H1 (cell line): ENCODE data around the gene ADARB2. TPM values are rescaled to one million over a fixed set of nuclear protein-coding genes. Genes with fewer than 3 reads are reported as not detected.
A peak's percentile ranks its signal among the peaks of the same experiment; 100 is the strongest.

Experiments
- CTCF ChIA-PET: fragments of 300-600 bp; sonication (Branson Sonifier 250); formaldehyde crosslinking; loops from one replicate; lab custom pipeline; 2021; ENCODE audit not compliant: partially characterized antibody; lab: Charles Lee
- POLR2A ChIA-PET: fragments of 300-600 bp; sonication (Branson Sonifier 250); formaldehyde crosslinking; loops from one replicate; lab custom pipeline; 2021; ENCODE audit warnings: inconsistent platforms; ENCODE audit not compliant: partially characterized antibody; lab: Charles Lee
- DNase-seq, 2 experiments: peaks; one replicate each; pipeline versions ENCODE4 v3.0.0 to v3.0.0-alpha.2; 2010 to 2022; ENCODE audit warnings: low spot score in 2 of 2, low read depth in 1 of 2, mixed read lengths in 1 of 2
- FAIRE-seq: peaks from 2 replicates; lab custom pipeline; 2011; peaks lifted over from hg19 to GRCh38; lab: Jason Lieb, UNC
- H2AFZ ChIP-seq: 2 replicates; pipeline ENCODE4 v1.8.1; 2012; ENCODE audit warnings: low read length, inconsistent platforms
- H2AK5ac ChIP-seq: 2 replicates; pipeline ENCODE4 v1.6.1; 2013; ENCODE audit warnings: low read depth, low read length
- H2BK120ac ChIP-seq: replicated peaks from 2 replicates; pipeline ENCODE3; 2013; ENCODE audit warnings: low read depth, low read length, inconsistent platforms
- H2BK12ac ChIP-seq: 2 replicates; pipeline ENCODE4 v1.6.1; 2013; ENCODE audit warnings: low read depth, low read length
- H2BK15ac ChIP-seq: 2 replicates; pipeline ENCODE4 v1.6.1; 2013; ENCODE audit warnings: low read length
- H2BK20ac ChIP-seq: 2 replicates; pipeline ENCODE4 v1.6.1; 2013; ENCODE audit warnings: low read length
- H2BK5ac ChIP-seq: 2 replicates; pipeline ENCODE4 v1.6.1; 2013; ENCODE audit warnings: low read depth, low read length
- H3K14ac ChIP-seq: 2 replicates; pipeline ENCODE4 v1.6.1; 2013; ENCODE audit warnings: inconsistent platforms; ENCODE audit not compliant: insufficient read length
- H3K18ac ChIP-seq: 2 replicates; pipeline ENCODE4 v1.6.1; 2013; ENCODE audit warnings: low read length; ENCODE audit errors: extremely low read depth
- H3K23ac ChIP-seq: 2 replicates; pipeline ENCODE4 v1.6.1; 2013; ENCODE audit warnings: inconsistent platforms; ENCODE audit not compliant: insufficient read length
- H3K23me2 ChIP-seq: 2 replicates; pipeline ENCODE4 v1.6.1; 2013; ENCODE audit warnings: low read depth, low read length
- H3K27ac ChIP-seq: 2 replicates; pipeline ENCODE4 v1.6.1; 2011; ENCODE audit warnings: low read depth, low read length, inconsistent platforms
- H3K27me3 ChIP-seq, 4 experiments: replicated peaks in 1 of 4; 1 replicate in 1 of 4; 2 replicates in 3 of 4; pipeline versions ENCODE4 v1.6.1 to v1.8.1; 2011 to 2013; ENCODE audit warnings: low read length in 3 of 4, mild to moderate bottlenecking in 3 of 4, inconsistent platforms in 2 of 4, mixed read lengths in 2 of 4, moderate library complexity in 1 of 4; ENCODE audit not compliant: control insufficient read depth in 3 of 4, insufficient read depth in 3 of 4; ENCODE audit errors: extremely low read depth in 1 of 4
- H3K36me3 ChIP-seq, 4 experiments: 2 replicates each; pipeline versions ENCODE4 v1.6.1 to v1.8.1; 2011 to 2013; ENCODE audit warnings: mild to moderate bottlenecking in 4 of 4, low read length in 3 of 4, moderate library complexity in 2 of 4, control low read depth in 1 of 4, inconsistent platforms in 1 of 4; ENCODE audit not compliant: insufficient read depth in 4 of 4, control insufficient read depth in 2 of 4
- H3K4ac ChIP-seq: replicated peaks from 2 replicates; pipeline ENCODE3; 2013; ENCODE audit warnings: low read length, low read depth, mixed read lengths, inconsistent platforms; ENCODE audit not compliant: insufficient read length
- H3K4me1 ChIP-seq, 4 experiments: replicated peaks in 1 of 4; 1 replicate in 1 of 4; 2 replicates in 3 of 4; pipeline versions ENCODE4 v1.6.1 to v1.8.1; 2011 to 2013; ENCODE audit warnings: low read length in 3 of 4, inconsistent platforms in 2 of 4, mixed read lengths in 1 of 4; ENCODE audit not compliant: insufficient read depth in 4 of 4, control insufficient read depth in 3 of 4
- H3K4me2 ChIP-seq, 2 experiments: 2 replicates each; pipeline versions ENCODE4 v1.6.1 to v1.8.1; 2011 to 2013; ENCODE audit warnings: low read depth in 2 of 2, low read length in 2 of 2, control low read depth in 1 of 2, inconsistent platforms in 1 of 2, mild to moderate bottlenecking in 1 of 2; ENCODE audit not compliant: insufficient read depth in 1 of 2
- H3K4me3 ChIP-seq, 4 experiments: fragments of 200-600, 300-600 bp in 1 of 4; sonication (generic), shearing (Covaris generic), sonication (Bioruptor Twin) in 1 of 4; 2 replicates each; pipeline versions ENCODE4 v1.5.1 to v1.8.1; 2011 to 2016; ENCODE audit warnings: low read length in 4 of 4, low read depth in 3 of 4, control low read depth in 2 of 4, inconsistent platforms in 2 of 4, mild to moderate bottlenecking in 2 of 4, mixed read lengths in 1 of 4, moderate library complexity in 1 of 4; ENCODE audit not compliant: insufficient read depth in 2 of 4; ENCODE audit errors: extremely low read depth in 1 of 4
- H3K56ac ChIP-seq: replicated peaks from 2 replicates; pipeline ENCODE3; 2013; ENCODE audit warnings: low read depth, mild to moderate bottlenecking, mixed read lengths, low read length, inconsistent platforms; ENCODE audit not compliant: insufficient read length
- H3K79me1 ChIP-seq: 2 replicates; pipeline ENCODE4 v1.6.1; 2013; ENCODE audit warnings: low read depth, low read length, control low read depth
- H3K79me2 ChIP-seq, 2 experiments: 2 replicates each; pipeline versions ENCODE4 v1.6.1 to v1.8.1; 2012 to 2013; ENCODE audit warnings: low read length in 2 of 2, mild to moderate bottlenecking in 2 of 2, inconsistent platforms in 1 of 2; ENCODE audit not compliant: insufficient read depth in 2 of 2, control insufficient read depth in 1 of 2
- H3K9ac ChIP-seq, 4 experiments: replicated peaks in 1 of 4; 1 replicate in 1 of 4; 2 replicates in 3 of 4; pipeline versions ENCODE4 v1.6.1 to v1.8.1; 2011 to 2013; ENCODE audit warnings: low read depth in 3 of 4, low read length in 3 of 4, control low read depth in 2 of 4, mild to moderate bottlenecking in 2 of 4, moderate library complexity in 2 of 4, inconsistent platforms in 1 of 4; ENCODE audit errors: extremely low read depth in 1 of 4
- H3K9me3 ChIP-seq, 2 experiments: 2 replicates each; pipeline versions ENCODE4 v1.6.1 to v1.8.1; 2012 to 2013; ENCODE audit warnings: mild to moderate bottlenecking in 2 of 2, moderate library complexity in 2 of 2, control low read depth in 1 of 2, inconsistent platforms in 1 of 2, low read depth in 1 of 2, low read length in 1 of 2, mixed read lengths in 1 of 2; ENCODE audit not compliant: insufficient read depth in 2 of 2
- H4K20me1 ChIP-seq, 2 experiments: replicated peaks in 1 of 2; 2 replicates each; pipeline versions ENCODE3 to v1.8.1; 2011 to 2013; ENCODE audit warnings: inconsistent platforms in 2 of 2, low read length in 2 of 2, mild to moderate bottlenecking in 1 of 2; ENCODE audit not compliant: insufficient read depth in 2 of 2, control insufficient read depth in 1 of 2
- H4K5ac ChIP-seq: 2 replicates; pipeline ENCODE4 v1.6.1; 2013; ENCODE audit warnings: low read length, low read depth, mixed read lengths, inconsistent platforms; ENCODE audit not compliant: insufficient read length
- H4K8ac ChIP-seq: 2 replicates; pipeline ENCODE4 v1.8.0; 2013; ENCODE audit warnings: mild to moderate bottlenecking, moderate library complexity, low read length, inconsistent platforms; ENCODE audit not compliant: insufficient read depth; ENCODE audit errors: extremely low read depth
- H4K91ac ChIP-seq: replicated peaks from 2 replicates; pipeline ENCODE3; 2013; ENCODE audit warnings: low read length, mixed read lengths, inconsistent platforms; ENCODE audit not compliant: insufficient read length
- FOSL1 ChIP-seq: IDR thresholded peaks from 2 replicates; pipeline ENCODE4 v1.6.1; 2011; ENCODE audit warnings: mild to moderate bottlenecking, low read depth, low read length, moderate library complexity; ENCODE audit not compliant: insufficient read depth
- GABPA ChIP-seq: IDR thresholded peaks from 2 replicates; pipeline ENCODE4 v1.6.1; 2011; ENCODE audit warnings: mild to moderate bottlenecking, low read length, moderate library complexity, borderline replicate concordance; ENCODE audit not compliant: insufficient read depth
- NANOG ChIP-seq: IDR thresholded peaks from 2 replicates; pipeline ENCODE4 v1.6.1; 2011; ENCODE audit warnings: low read length, low read depth, mild to moderate bottlenecking, inconsistent platforms; ENCODE audit not compliant: insufficient read depth, poor library complexity, severe bottlenecking
- POLR2AphosphoS5 ChIP-seq: IDR thresholded peaks from 2 replicates; pipeline ENCODE4 v1.6.1; 2011; ENCODE audit warnings: low read depth, low read length
- SRF ChIP-seq: IDR thresholded peaks from 2 replicates; pipeline ENCODE4 v1.6.1; 2011; ENCODE audit warnings: mild to moderate bottlenecking, low read depth, low read length, moderate library complexity
- WGBS, 2 experiments: shearing (Covaris generic) in 1 of 2; methylation state at CpG; one replicate each; pipeline versions ENCODE4 v1.1.6 to v1.1.7; 2013 to 2015; ENCODE audit warnings: low lambda C conversion rate in 2 of 2, mixed read lengths in 2 of 2, inconsistent platforms in 1 of 2, low coverage in 1 of 2, missing lambda C conversion rate in 1 of 2; ENCODE audit not compliant: insufficient replicate concordance in 2 of 2, insufficient coverage in 1 of 2, insufficient read length in 1 of 2; ENCODE audit errors: extremely low coverage in 1 of 2, missing lambda C conversion rate in 1 of 2; 5-methylcytosine and 5-hydroxymethylcytosine counted together
- polyA plus RNA-seq, 7 experiments: library from polyadenylated mRNA; depleted of rRNA in 3 of 7; stranded (reverse) in 5 of 7; unstranded in 2 of 7; fragments of >200 nt in 5 of 7; fragments of 200-250 nt in 2 of 7; gene quantifications; 1 replicate in 5 of 7; 2 replicates in 1 of 7; 4 replicates in 1 of 7; pipeline versions ENCODE4 v1.2.1 to v1.2.3, GENCODE V29; 2011 to 2013; ENCODE audit warnings: missing spikeins in 2 of 7, mixed read lengths in 2 of 7
- total RNA-seq: library from RNA; stranded (reverse); fragmentation: NEBNext Ultra II Directional; extraction: Animal tissue kit (Norgen Biotek cat#: 25700); gene quantifications from 2 replicates; pipeline ENCODE4 v1.2.1, GENCODE V29; 2021

Gene ADARB2
- total and polyA plus RNA-seq, 2 of the 8 experiments (the other 6 are each of a cell fraction or from before 2014, with no cell fraction given), result 2.2 to 2.8 TPM

DNA sequence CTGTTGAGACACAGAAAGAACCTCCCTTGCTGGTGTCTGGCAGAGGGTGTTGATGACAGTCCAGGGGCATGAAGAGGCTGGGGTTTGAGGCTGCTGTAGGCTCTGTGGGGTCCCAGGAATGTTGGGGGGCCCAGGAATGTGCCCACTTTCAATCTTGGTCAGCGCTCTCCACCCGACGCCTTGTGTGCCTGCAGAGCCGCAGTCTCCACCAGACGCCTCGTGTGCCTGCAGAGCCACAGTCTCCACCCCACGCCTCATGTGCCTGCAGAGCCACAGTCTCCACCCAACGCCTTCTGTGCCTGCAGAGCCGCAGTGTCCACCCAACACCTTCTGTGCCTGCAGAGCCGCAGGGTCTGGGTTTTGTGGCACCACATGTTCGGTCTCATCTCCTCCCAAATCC, 84.0 kb downstream of the ADARB2 start:
- POLR2A ChIA-PET, result no interaction called here
- no peaks in the 10 kb centered on the region for H3K36me3 ChIP-seq
- no peak overlapping the region for H3K18ac ChIP-seq
- H2BK5ac ChIP-seq, result no peak overlapping the region
- no peak overlapping the region for H3K4me3 ChIP-seq
- no peak overlapping the region for H2AK5ac ChIP-seq
- no peaks in the 10 kb centered on the region for H3K79me2 ChIP-seq
- H2AFZ ChIP-seq, result no peak overlapping the region
- no peak overlapping the region for H2BK15ac ChIP-seq
- CTCF ChIA-PET, result no interaction called here
- H2BK120ac ChIP-seq, result no peak overlapping the region
- no peak overlapping the region for H2BK20ac ChIP-seq
- peaks cover 0 to 2% of the 10 kb centered on the region in 2 experiments for H4K20me1 ChIP-seq
- WGBS, 2 experiments, result 79% methylated on average over 11 of the region's 11 CpGs; no CpG with 5 or more reads in 1 of the 2 experiments
- H4K91ac ChIP-seq, result no peak overlapping the region
- no peaks in the 10 kb centered on the region for H3K27me3 ChIP-seq
- no peaks in the 10 kb centered on the region for H3K9me3 ChIP-seq
- H3K4me1 ChIP-seq, result peaks cover 0 to 2% (median 0%) of the 10 kb centered on the region in 4 experiments; a peak in 2 of 7 replicates
- H4K8ac ChIP-seq, result no peak overlapping the region
- no peaks in the 10 kb centered on the region for H3K23me2 ChIP-seq
- no peak overlapping the region for H4K5ac ChIP-seq
- H2BK12ac ChIP-seq, result 0 out of 2 replicates have a peak overlapping the region, but pooled peaks have one; percentile 23
- H3K9ac ChIP-seq, result no peak overlapping the region
- no peak overlapping the region for H3K4ac ChIP-seq
- H3K14ac ChIP-seq, result no peak overlapping the region
- no peak overlapping the region for H3K56ac ChIP-seq
- no peak overlapping the region for H3K23ac ChIP-seq
- no peak for FAIRE-seq
- TF ChIP-seq NANOG (no peak), SRF (no peak), FOSL1 (no peak), GABPA (no peak), POLR2AphosphoS5 (no peak)
- no peaks in the 10 kb centered on the region for H3K79me1 ChIP-seq
- no peak for DNase-seq
- no peak overlapping the region for H3K4me2 ChIP-seq
- H3K27ac ChIP-seq, result no peak overlapping the region
